Vagina (tissue), 2 donors: ENCODE data around the gene PIP5K1B.

Experiments used
- POLR2A ChIP-seq, 2 donors: fragments of 450-650 bp; IDR thresholded peaks; one replicate each; pipeline ENCODE4 v1.6.1; 2017; ENCODE audit warnings: antibody characterized with exemption in 2 of 2, mild to moderate bottlenecking in 2 of 2, moderate library complexity in 2 of 2
- POLR2AphosphoS5 ChIP-seq, 2 donors: sonication (generic); formaldehyde crosslinking; IDR thresholded peaks; one replicate each; pipeline ENCODE4 v1.9.0; 2017; ENCODE audit warnings: antibody characterized with exemption in 2 of 2, mild to moderate bottlenecking in 2 of 2, low read depth in 1 of 2; ENCODE audit not compliant: insufficient read depth in 1 of 2
- TF ChIP-seq, protein P1 (sequence below), 3 experiments: fragments of 450-650 bp in 2 of 3; fragments of 200-600 bp in 1 of 3; sonication (generic) in 1 of 3; IDR thresholded peaks; one replicate each; pipeline ENCODE4 v1.5.1; 2017 to 2019; ENCODE audit warnings: antibody characterized with exemption in 3 of 3, mild to moderate bottlenecking in 2 of 3, moderate library complexity in 2 of 3

DNA sequence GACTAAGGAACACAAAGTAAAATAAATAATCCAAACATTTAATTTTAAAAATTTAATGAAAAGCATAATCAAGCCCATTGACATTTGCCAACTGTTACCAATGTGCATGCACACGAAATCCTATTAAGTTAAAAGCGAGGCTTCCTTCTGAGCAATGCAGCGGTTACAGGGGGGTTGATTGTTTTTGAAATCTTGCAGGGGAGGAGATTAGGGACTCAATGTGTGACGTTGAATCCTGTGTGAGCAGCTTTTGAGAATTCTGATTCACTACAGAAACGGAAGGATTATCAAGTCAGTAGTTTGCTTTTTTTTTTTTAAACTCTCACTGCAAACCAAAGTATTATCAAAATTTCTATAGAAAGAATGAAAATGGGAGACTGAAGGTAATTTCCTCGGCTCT is 199.4 kb downstream of the PIP5K1B start:
- TF ChIP-seq, protein P1, sequence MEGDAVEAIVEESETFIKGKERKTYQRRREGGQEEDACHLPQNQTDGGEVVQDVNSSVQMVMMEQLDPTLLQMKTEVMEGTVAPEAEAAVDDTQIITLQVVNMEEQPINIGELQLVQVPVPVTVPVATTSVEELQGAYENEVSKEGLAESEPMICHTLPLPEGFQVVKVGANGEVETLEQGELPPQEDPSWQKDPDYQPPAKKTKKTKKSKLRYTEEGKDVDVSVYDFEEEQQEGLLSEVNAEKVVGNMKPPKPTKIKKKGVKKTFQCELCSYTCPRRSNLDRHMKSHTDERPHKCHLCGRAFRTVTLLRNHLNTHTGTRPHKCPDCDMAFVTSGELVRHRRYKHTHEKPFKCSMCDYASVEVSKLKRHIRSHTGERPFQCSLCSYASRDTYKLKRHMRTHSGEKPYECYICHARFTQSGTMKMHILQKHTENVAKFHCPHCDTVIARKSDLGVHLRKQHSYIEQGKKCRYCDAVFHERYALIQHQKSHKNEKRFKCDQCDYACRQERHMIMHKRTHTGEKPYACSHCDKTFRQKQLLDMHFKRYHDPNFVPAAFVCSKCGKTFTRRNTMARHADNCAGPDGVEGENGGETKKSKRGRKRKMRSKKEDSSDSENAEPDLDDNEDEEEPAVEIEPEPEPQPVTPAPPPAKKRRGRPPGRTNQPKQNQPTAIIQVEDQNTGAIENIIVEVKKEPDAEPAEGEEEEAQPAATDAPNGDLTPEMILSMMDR (IDR thresholded peaks at IDR 0.05) = no peak
- TF ChIP-seq POLR2AphosphoS5 (IDR thresholded peaks at IDR 0.05; ENCODE audit: insufficient read depth in 1 of 2, low read depth in 1 of 2) (no peak), POLR2A (IDR thresholded peaks at IDR 0.05) (no peak)
